ENCODE results near the gene TCF15. TPM values are rescaled to one million over a fixed set of nuclear protein-coding genes. Genes with fewer than 3 reads are reported as not detected.

TCF15 gene
- total and polyA plus RNA-seq, 2 experiments from 2014 or later: 3.8 to 4.0 TPM

GRCh38 chr20:556984-557383 lies 53.1 kb downstream of the TCF15 start:
- no peak overlapping the region for H2AFZ ChIP-seq
- no peak overlapping the region for H3K27ac ChIP-seq (ENCODE audit: low read depth)
- TF ChIP-seq EZH2 (IDR thresholded peaks at IDR 0.05; ENCODE audit: low read depth, unreplicated experiment) (no peak), ZNF462 (CRISPR knock-in tag; IDR thresholded peaks at IDR 0.05) (no peak), ZNF331 (CRISPR knock-in tag; IDR thresholded peaks at IDR 0.05; ENCODE audit: low read depth) (no peak), CREB1 (CRISPR knock-in tag; IDR thresholded peaks at IDR 0.05; ENCODE audit: low read depth) (no peak), EZH2phosphoT487 (IDR thresholded peaks at IDR 0.05; ENCODE audit: unreplicated experiment) (no peak), ETS1 (IDR thresholded peaks at IDR 0.05) (no peak), REST (IDR thresholded peaks at IDR 0.05; ENCODE audit: unreplicated experiment) (no peak), STAT1 (IDR thresholded peaks at IDR 0.05; ENCODE audit: unreplicated experiment) (no peak), POLR2AphosphoS5 (IDR thresholded peaks at IDR 0.05; ENCODE audit: low read depth) (no peak), ZNF114 (CRISPR knock-in tag; IDR thresholded peaks at IDR 0.05) (no peak), CTCF (conservative IDR thresholded peaks at IDR 0.05; ENCODE audit: low read depth in 2 of 2) (no peak), NANOG (IDR thresholded peaks at IDR 0.05; ENCODE audit: borderline replicate concordance) (no peak), JUNB (IDR thresholded peaks at IDR 0.05; ENCODE audit: unreplicated experiment) (no peak)
- H3K4me3 Mint-ChIP-seq: no peak overlapping the region
- H3K27me3 ChIP-seq (ENCODE audit: insufficient read depth): no peaks in the 10 kb centered on the region
- H3K27ac Mint-ChIP-seq: no peak overlapping the region
- DNase-seq (ENCODE audit: low spot score) (no peak), ATAC-seq (no peak)
- H3K9me3 Mint-ChIP-seq: no peaks in the 10 kb centered on the region; the same call in 2 of the 3 replicates
- H3K36me3 ChIP-seq (ENCODE audit: insufficient read depth): no peaks in the 10 kb centered on the region
- no peaks in the 10 kb centered on the region for H3K79me2 ChIP-seq (replicated peaks; ENCODE audit: insufficient read depth)
- 0 out of 3 replicates have a peak, but pooled peaks cover 3% of the 10 kb centered on the region for H3K4me1 Mint-ChIP-seq
- no peaks in the 10 kb centered on the region for H3K4me1 ChIP-seq (ENCODE audit: insufficient read depth)
- H4K20me1 ChIP-seq (replicated peaks; ENCODE audit: insufficient read depth): no peaks in the 10 kb centered on the region
- no peak overlapping the region for H3K4me3 ChIP-seq
- peaks cover 2% of the 10 kb centered on the region for H3K27me3 Mint-ChIP-seq (ENCODE audit: insufficient read depth, low read depth, poor library complexity)
- H3K36me3 Mint-ChIP-seq (ENCODE audit: low read depth): no peaks in the 10 kb centered on the region
- no peaks in the 10 kb centered on the region for H3K9me2 ChIP-seq (ENCODE audit: insufficient read depth)
- H3K4me2 ChIP-seq: no peak overlapping the region
- no peaks in the 10 kb centered on the region for H3F3A ChIP-seq (replicated peaks; ENCODE audit: low read depth)

Measured in GM23338 (cell line).